GM19099 (cell line): ENCODE data around the gene SHB.

ENCODE experiments used
- POLR2A ChIP-seq: IDR thresholded peaks from 3 replicates; pipeline ENCODE4 v1.6.1; 2011; ENCODE audit warnings: low read depth; ENCODE audit not compliant: insufficient read length; ENCODE audit errors: extremely low read depth

The SHB gene

DNA sequence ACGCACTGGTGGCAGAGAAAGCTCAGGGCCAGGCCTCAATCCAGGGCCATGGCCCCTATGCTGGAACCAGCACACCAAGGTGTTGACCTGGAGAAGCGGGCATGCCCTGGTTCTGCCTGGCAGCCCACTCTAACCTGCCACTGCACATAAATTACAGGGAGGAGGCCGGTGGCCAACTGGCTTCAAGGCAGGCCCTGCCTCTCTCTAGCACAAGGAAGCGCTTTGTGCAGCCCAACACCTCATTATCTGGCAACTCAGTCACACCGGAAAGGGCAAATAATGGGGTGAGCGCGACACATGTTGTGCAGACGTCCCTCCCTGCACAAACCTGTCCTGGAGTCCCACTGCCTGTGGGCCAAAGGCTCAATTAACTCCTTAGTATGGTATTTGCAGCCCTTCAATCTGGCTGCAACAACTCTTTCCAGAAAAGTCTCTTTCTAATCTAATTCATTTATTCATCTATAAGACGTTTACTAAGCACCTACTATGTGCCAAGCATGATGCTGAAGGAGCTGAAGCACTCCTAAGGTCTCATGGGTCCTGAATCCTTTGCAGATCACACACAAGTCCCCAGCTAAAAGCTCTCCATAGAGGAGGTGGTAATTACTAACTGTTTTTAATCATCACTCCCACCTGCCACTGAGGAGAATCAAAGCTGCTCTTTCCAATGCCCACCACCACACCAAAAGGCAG is 24.9 kb downstream of the SHB start:
- no peak for TF ChIP-seq POLR2A

DNA sequence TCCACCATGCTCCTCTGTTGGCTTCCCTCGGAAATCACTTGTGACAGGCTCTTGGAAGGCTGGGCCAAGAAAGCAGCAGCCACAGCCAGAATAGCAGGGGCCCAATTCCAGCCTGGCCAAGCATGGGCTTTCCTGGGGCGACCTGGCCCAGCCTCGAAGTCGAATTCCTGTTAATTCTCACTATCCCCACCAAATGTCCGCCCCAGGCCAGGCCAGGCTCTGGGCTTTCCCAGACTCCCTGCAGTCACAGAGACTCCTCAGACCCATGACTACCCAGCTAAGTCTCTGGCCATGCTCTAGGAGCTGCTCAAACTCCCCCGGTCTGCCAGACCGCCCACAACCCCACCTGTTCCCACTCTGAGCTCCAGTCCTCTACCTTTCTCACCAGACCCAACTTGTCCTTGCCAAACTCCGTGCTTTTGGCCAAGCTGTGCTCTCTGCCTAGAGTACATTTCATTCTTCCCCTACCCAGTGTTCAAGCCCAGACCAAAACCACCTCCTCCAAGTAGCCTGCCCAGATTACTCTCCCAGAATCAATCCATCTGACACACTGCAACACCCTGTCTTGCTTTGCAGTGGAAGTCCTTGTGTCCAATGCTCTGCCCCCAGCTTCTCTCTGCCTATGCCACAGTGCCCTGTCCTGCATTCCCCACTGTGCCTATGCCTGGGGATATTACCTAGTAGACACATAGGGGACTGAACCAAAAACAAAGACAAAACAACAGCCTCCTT is 26.2 kb downstream of the SHB start:
- TF ChIP-seq POLR2A: no peak

GRCh38 chr9:38041564-38042243 is 27.3 kb downstream of the SHB start:
- no peak for TF ChIP-seq POLR2A

DNA sequence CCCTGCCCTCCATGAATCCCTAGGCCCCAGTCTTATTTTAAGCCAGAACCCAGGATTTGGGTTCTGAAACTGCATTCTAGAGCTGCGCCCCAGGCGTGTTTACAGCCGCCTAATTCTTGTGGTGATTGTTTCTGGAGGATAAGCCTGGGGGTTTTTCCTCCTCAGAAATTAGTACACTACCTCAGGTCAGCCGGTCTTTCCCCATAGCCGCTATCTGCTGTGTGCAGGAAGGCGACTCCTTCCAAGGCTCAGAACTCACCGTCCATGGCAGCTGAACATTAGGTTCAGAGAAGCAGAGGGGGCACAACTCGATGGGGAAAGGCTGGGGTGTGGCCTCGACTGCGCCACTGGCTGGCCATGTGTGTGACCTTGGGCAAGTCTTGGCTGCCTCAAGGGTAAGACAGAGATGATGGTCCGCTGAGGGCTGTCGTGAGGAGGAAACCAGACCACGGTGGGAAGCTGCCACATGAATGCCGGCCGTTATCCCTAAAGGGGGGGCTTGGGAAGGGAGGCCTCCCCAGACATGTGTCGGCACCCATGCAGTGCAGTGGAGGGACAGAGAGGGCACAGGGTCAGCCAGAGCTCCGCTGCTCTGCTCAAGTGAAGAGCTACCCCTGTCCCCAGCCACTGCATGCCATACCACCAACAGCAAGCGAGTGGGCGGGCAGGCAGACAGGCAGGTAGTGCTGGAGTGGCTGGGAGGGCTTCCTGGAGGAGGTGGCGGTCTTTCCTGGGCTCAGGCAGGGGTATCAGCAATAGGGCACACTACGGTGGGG is 28.9 kb downstream of the SHB start:
- TF ChIP-seq POLR2A: no peak

- no peak for TF ChIP-seq POLR2A
These were observed 29.7 kb downstream of the SHB start for GRCh38 chr9:38039090-38039906.

GRCh38 chr9:38038307-38039089 is 30.5 kb downstream of the SHB start:
- TF ChIP-seq POLR2A: no peak

GRCh38 chr9:38037981-38038306 is 31.1 kb downstream of the SHB start:
- no peak for TF ChIP-seq POLR2A

DNA sequence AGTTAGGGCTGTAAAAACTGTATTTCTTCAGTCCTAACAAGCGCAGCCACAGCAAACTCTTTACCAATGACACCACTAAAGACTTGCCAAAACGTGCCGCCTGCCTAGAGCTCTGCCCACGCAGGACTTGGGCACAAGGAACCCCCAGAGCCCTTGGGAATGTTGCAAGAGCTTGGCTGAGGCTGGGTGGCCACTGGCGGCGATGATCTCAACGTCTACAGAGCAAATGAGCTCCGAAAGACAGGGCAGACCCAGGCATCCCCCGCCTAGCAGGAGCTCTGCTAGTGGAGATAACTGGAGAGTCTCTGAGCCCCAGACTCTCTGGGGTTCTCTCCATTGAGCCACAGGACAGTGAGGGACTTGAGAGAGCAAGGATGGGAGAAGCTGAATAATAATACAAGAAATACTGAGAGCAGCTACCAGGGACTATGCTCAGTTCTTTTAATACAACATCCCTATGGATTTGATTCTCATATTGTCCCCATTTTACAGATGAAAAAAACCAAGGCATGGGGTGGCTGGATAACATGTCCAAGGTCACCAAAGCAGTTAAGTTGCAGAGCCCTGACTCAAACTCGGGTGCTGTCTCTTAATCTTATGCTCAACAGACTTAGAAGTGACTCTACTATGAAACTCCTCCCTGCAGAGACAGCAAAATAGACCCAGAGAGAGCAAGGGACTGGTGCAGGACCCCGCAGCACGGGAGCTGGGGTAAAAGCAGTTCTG is 32.5 kb downstream of the SHB start:
- TF ChIP-seq POLR2A: no peak

DNA sequence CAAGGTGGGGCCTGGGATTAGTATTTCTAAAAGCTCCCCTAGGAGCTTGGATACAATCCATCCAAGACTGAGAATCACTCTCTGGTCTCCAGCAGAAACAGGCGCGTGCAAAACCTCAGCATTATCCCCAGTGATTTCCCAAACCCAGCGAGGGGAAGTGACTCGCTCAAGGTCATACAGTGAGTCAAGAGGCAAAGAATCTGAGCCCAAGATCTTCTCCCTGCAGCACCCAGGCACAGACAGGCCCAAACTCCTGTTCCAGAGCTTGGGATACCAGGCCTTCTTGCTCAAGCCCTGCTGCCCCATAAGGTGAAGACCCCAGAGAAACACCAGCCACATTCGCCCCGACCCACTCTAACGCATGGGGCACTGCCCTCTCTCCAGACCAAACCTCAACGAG is 33.2 kb downstream of the SHB start:
- TF ChIP-seq POLR2A: no peak

- no peak for TF ChIP-seq POLR2A
These were observed 35.1 kb downstream of the SHB start for GRCh38 chr9:38033941-38034340.

GRCh38 chr9:38032266-38033110 is 36.5 kb downstream of the SHB start:
- TF ChIP-seq POLR2A: no peak

- TF ChIP-seq POLR2A: no peak
These were observed 37.4 kb downstream of the SHB start for GRCh38 chr9:38031594-38031993.
